Measurements from ENCODE around the gene CRB2.

The CRB2 gene

DNA sequence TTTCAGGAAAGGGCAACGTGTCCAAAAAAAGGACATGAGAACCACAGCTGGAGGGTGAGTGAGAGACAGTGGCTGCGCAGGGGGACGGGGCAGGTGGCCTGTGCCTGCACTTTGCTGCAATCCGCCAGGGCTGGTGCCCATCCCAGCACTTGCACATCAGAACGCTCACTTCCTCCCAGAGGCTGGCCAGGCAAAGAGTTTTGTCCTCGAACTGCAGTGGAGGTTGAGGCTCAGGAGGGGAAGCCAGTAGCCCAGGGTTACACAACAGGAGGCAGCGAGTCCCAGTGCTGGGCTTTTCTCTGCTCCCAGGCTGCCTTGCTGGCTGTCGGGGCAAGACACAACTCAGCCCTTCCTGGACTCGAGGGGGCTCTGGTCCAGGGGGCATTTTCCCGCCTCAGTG is 33.1 kb downstream of the CRB2 start:
- TF ChIP-seq, protein P1, sequence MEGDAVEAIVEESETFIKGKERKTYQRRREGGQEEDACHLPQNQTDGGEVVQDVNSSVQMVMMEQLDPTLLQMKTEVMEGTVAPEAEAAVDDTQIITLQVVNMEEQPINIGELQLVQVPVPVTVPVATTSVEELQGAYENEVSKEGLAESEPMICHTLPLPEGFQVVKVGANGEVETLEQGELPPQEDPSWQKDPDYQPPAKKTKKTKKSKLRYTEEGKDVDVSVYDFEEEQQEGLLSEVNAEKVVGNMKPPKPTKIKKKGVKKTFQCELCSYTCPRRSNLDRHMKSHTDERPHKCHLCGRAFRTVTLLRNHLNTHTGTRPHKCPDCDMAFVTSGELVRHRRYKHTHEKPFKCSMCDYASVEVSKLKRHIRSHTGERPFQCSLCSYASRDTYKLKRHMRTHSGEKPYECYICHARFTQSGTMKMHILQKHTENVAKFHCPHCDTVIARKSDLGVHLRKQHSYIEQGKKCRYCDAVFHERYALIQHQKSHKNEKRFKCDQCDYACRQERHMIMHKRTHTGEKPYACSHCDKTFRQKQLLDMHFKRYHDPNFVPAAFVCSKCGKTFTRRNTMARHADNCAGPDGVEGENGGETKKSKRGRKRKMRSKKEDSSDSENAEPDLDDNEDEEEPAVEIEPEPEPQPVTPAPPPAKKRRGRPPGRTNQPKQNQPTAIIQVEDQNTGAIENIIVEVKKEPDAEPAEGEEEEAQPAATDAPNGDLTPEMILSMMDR (IDR thresholded peaks at IDR 0.05; ENCODE audit: low read depth, low read length), result no peak
- no peak overlapping the region for H3K27ac ChIP-seq

DNA sequence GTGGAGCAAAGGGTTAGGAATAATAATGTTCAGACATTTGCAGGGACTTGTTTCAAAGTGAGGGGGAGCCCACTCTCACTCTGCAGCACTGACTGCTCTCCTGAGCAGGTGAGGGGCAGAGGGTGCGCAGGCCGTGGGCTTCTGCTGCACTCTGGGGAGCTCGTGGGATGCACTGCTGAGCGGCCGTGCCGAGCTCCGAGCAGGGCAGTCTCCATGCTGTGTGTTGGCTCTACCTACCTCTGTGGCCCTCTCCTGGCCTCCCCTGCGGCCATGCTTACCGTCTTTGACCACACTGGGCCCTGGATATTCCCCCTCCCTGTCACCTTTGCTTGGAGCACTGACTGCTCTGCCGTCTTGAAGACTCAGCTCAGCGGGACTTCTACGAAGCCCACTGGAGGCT is 33.7 kb downstream of the CRB2 start:
- TF ChIP-seq, protein P1 (IDR thresholded peaks at IDR 0.05; ENCODE audit: low read depth, low read length), result no peak
- no peak overlapping the region for H3K4me3 ChIP-seq (ENCODE audit: low read depth, low read length)
- peaks cover 6% of the 10 kb centered on the region for H3K9me3 ChIP-seq (ENCODE audit: severe bottlenecking)
- DNase-seq, result no peak
- no peak overlapping the region for H3K27ac ChIP-seq
- H3K27me3 ChIP-seq (ENCODE audit: insufficient read depth, low read depth, severe bottlenecking), result no peaks in the 10 kb centered on the region
- H3K36me3 ChIP-seq, result no peaks in the 10 kb centered on the region

More for the DNA sequence above, 33.1 kb downstream of the CRB2 start:
- no peaks in the 10 kb centered on the region for H3K27me3 ChIP-seq (ENCODE audit: insufficient read depth, low read depth, severe bottlenecking)
- no peak overlapping the region for H3K4me3 ChIP-seq (ENCODE audit: low read depth, low read length)
- H3K9me3 ChIP-seq (ENCODE audit: severe bottlenecking), result peaks cover 6% of the 10 kb centered on the region
- H3K36me3 ChIP-seq, result no peaks in the 10 kb centered on the region
- DNase-seq, result no peak

DNA sequence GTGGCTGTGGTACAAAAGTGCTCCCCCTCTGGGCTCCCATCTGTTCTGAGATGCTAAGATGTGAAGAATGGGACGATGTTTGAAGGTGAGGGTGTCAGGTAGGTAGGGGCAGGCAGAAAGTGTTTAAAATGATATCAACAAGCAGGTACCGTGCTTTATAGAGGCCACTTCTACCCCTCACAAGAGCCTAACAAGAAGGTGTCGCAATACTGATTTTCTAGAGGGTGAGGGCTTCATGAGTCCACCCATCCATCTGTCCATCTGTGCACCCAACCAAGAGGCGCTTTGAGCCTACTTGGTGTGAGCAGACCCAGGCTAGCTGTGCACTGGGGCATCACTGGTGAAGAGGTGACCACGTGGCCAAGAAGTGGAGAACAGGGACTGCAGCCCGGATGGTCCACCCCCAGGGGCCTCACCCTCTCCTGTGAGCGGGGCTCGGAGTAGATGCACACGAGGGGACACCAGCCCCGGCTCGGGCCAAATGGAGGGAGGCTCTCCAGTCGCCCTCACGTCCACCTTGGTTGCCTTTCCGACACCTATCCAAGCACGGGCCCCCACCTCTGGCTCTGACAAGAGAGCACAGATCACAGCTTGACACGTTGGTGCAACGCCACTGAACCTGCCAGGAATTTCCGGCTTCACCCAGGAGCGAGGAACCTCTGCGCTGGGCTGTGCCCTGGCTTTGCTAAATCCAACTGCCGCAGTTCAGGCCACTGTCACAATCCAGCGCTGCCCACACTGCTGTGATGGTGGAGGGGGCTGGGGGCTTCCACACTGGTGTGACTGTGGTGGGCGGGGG is 34.5 kb downstream of the CRB2 start:
- Histone ChIP-seq H3K27ac (no peak overlapping the region), H3K36me3 (no peaks in the 10 kb centered on the region), H3K27me3 (ENCODE audit: insufficient read depth, low read depth, severe bottlenecking) (no peaks in the 10 kb centered on the region), H3K4me3 (ENCODE audit: low read depth, low read length) (no peak overlapping the region), H3K9me3 (ENCODE audit: severe bottlenecking) (peaks cover 6% of the 10 kb centered on the region)
- TF ChIP-seq, protein P1 (IDR thresholded peaks at IDR 0.05; ENCODE audit: low read depth, low read length), result no peak
- no peak for DNase-seq

GRCh38 chr9:123391233-123391632 is 35.2 kb downstream of the CRB2 start:
- no peak overlapping the region for H3K4me3 ChIP-seq (ENCODE audit: low read depth, low read length)
- H3K9me3 ChIP-seq (ENCODE audit: severe bottlenecking), result peaks cover 6% of the 10 kb centered on the region
- TF ChIP-seq, protein P1 (IDR thresholded peaks at IDR 0.05; ENCODE audit: low read depth, low read length), result no peak
- no peaks in the 10 kb centered on the region for H3K27me3 ChIP-seq (ENCODE audit: insufficient read depth, low read depth, severe bottlenecking)
- H3K36me3 ChIP-seq, result no peaks in the 10 kb centered on the region
- no peak overlapping the region for H3K27ac ChIP-seq
- no peak for DNase-seq

GRCh38 chr9:123391946-123392345 is 35.9 kb downstream of the CRB2 start:
- TF ChIP-seq, protein P1 (IDR thresholded peaks at IDR 0.05; ENCODE audit: low read depth, low read length), result no peak
- H3K27ac ChIP-seq, result no peak overlapping the region
- no peak overlapping the region for H3K4me3 ChIP-seq (ENCODE audit: low read depth, low read length)
- H3K27me3 ChIP-seq (ENCODE audit: insufficient read depth, low read depth, severe bottlenecking), result no peaks in the 10 kb centered on the region
- no peaks in the 10 kb centered on the region for H3K36me3 ChIP-seq
- no peak for DNase-seq
- peaks cover 6% of the 10 kb centered on the region for H3K9me3 ChIP-seq (ENCODE audit: severe bottlenecking)

GRCh38 chr9:123392802-123393201 is 36.8 kb downstream of the CRB2 start:
- H3K36me3 ChIP-seq, result no peaks in the 10 kb centered on the region
- no peak overlapping the region for H3K27ac ChIP-seq
- DNase-seq, result no peak
- H3K27me3 ChIP-seq (ENCODE audit: insufficient read depth, low read depth, severe bottlenecking), result no peaks in the 10 kb centered on the region
- H3K4me3 ChIP-seq (ENCODE audit: low read depth, low read length), result no peak overlapping the region
- peaks cover 6% of the 10 kb centered on the region for H3K9me3 ChIP-seq (ENCODE audit: severe bottlenecking)
- TF ChIP-seq, protein P1 (IDR thresholded peaks at IDR 0.05; ENCODE audit: low read depth, low read length), result no peak

Measured in WERI-Rb-1 (cell line).